Gastroesophageal sphincter (tissue), 4 donors: Measurements from ENCODE around the gene BICC1. TPM values are rescaled to one million over a fixed set of nuclear protein-coding genes. Genes with fewer than 3 reads are reported as not detected.

Experiments used
- ATAC-seq: fragments of 150-250 bp; one replicate; pipeline ENCODE4 v1.9.1; 2016; ENCODE audit warnings: mild to moderate bottlenecking, moderate library complexity
- H3K27ac ChIP-seq, 4 donors: fragments of 200-600 bp; sonication (generic) in 3 of 4; 1 replicate in 3 of 4; 2 replicates in 1 of 4; pipeline ENCODE4 v1.5.1; 2016 to 2019
- H3K27me3 ChIP-seq: fragments of 200-600 bp; sonication (generic); one replicate; pipeline ENCODE4 v1.5.1; 2019
- H3K36me3 ChIP-seq, 2 donors: fragments of 200-600 bp; sonication (generic); one replicate each; pipeline ENCODE4 v1.5.1; 2019; ENCODE audit warnings: control low read depth in 1 of 2
- H3K4me1 ChIP-seq, 3 donors: fragments of 200-600 bp; sonication (generic); 1 replicate in 2 of 3; 2 replicates in 1 of 3; pipeline ENCODE4 v1.5.1; 2016 to 2019; ENCODE audit warnings: control low read depth in 2 of 3
- H3K4me3 ChIP-seq, 2 donors: fragments of 200-600 bp; sonication (generic); one replicate each; pipeline ENCODE4 v1.5.1; 2019; ENCODE audit warnings: mild to moderate bottlenecking in 1 of 2, moderate library complexity in 1 of 2
- H3K9me3 ChIP-seq, 3 donors: fragments of 200-600 bp; sonication (generic); one replicate each; pipeline ENCODE4 v1.5.1; 2017 to 2019; ENCODE audit warnings: control low read depth in 2 of 3
- CTCF ChIP-seq, 4 experiments: fragments of 200-600 bp in 2 of 4; fragments of 450-650 bp in 2 of 4; sonication (generic) in 1 of 4; IDR thresholded peaks; one replicate each; pipeline ENCODE4 v1.5.1; 2017 to 2019; ENCODE audit warnings: antibody characterized with exemption in 4 of 4, mild to moderate bottlenecking in 2 of 4, moderate library complexity in 2 of 4
- EP300 ChIP-seq: sonication (generic); formaldehyde crosslinking; IDR thresholded peaks from one replicate; pipeline ENCODE4 v1.6.1; 2017; ENCODE audit warnings: antibody characterized with exemption, mild to moderate bottlenecking
- POLR2A ChIP-seq, 2 donors: fragments of 450-650 bp; IDR thresholded peaks; one replicate each; pipeline ENCODE4 v1.6.1; 2017; ENCODE audit warnings: antibody characterized with exemption in 2 of 2, mild to moderate bottlenecking in 2 of 2, moderate library complexity in 1 of 2
- POLR2AphosphoS5 ChIP-seq: sonication (generic); formaldehyde crosslinking; IDR thresholded peaks from one replicate; pipeline ENCODE4 v1.6.1; 2017; ENCODE audit warnings: antibody characterized with exemption
- WGBS, 2 donors: methylation state at CpG; one replicate each; pipeline ENCODE4 v1.1.5; 2018; ENCODE audit warnings: low coverage in 1 of 2; 5-methylcytosine and 5-hydroxymethylcytosine counted together
- total RNA-seq, 4 donors: library from RNA; depleted of rRNA; stranded (reverse); fragments of >200 nt; gene quantifications; one replicate each; pipeline ENCODE4 v1.1.0, GENCODE V29; 2016

BICC1 gene
- total RNA-seq, 4 donors from 2014 or later: 18.6 to 27.8 (median 22.5) TPM

- H3K4me1 ChIP-seq: no peaks in the 10 kb centered on the region
- H3K27ac ChIP-seq: no peak overlapping the region
- no peak overlapping the region for H3K4me3 ChIP-seq
- WGBS, 2 donors: 91 to 100% methylated on average over 1 of the region's 1 CpG
- H3K36me3 ChIP-seq: peaks cover 0 to 4% of the 10 kb centered on the region in 2 donors
- no peak for ATAC-seq
- TF ChIP-seq POLR2AphosphoS5 (no peak), POLR2A (IDR thresholded peaks at IDR 0.05) (no peak), EP300 (no peak), CTCF (IDR thresholded peaks at IDR 0.05) (no peak)
- H3K27me3 ChIP-seq: no peaks in the 10 kb centered on the region
- H3K9me3 ChIP-seq: no peaks in the 10 kb centered on the region
Measured at GRCh38 chr10:58820386-58820785, 307.7 kb downstream of the BICC1 start.

- H3K9me3 ChIP-seq: no peaks in the 10 kb centered on the region
- no peak overlapping the region for H3K4me3 ChIP-seq
- ATAC-seq: no peak
- H3K36me3 ChIP-seq: peaks cover 0 to 4% of the 10 kb centered on the region in 2 donors
- TF ChIP-seq POLR2AphosphoS5: no peak
- no peak for TF ChIP-seq POLR2A (IDR thresholded peaks at IDR 0.05)
- TF ChIP-seq CTCF (IDR thresholded peaks at IDR 0.05): no peak
- no peak for TF ChIP-seq EP300
- peak overlapping the region in 2 of 4 donors; percentile 2 to 16 for H3K27ac ChIP-seq
- no peaks in the 10 kb centered on the region for H3K27me3 ChIP-seq
- 53 to 65% methylated on average over 6 to 7 of the region's 7 CpGs for WGBS, 2 donors
- no peaks in the 10 kb centered on the region for H3K4me1 ChIP-seq
Measured at GRCh38 chr10:58820861-58821751, 308.4 kb downstream of the BICC1 start.

- no peak for ATAC-seq
- H3K27me3 ChIP-seq: no peaks in the 10 kb centered on the region
- no peaks in the 10 kb centered on the region for H3K9me3 ChIP-seq
- peak overlapping the region in 2 of 4 donors; percentile 2 to 16 for H3K27ac ChIP-seq
- no peaks in the 10 kb centered on the region for H3K4me1 ChIP-seq
- WGBS, 2 donors: 77 to 88% methylated on average over 1 of the region's 1 CpG
- TF ChIP-seq CTCF (IDR thresholded peaks at IDR 0.05) (no peak), POLR2AphosphoS5 (no peak), EP300 (no peak), POLR2A (IDR thresholded peaks at IDR 0.05) (no peak)
- H3K36me3 ChIP-seq: peaks cover 0 to 4% of the 10 kb centered on the region in 2 donors
- no peak overlapping the region for H3K4me3 ChIP-seq
Measured at GRCh38 chr10:58821752-58822056, 309.0 kb downstream of the BICC1 start.

GRCh38 chr10:58823983-58824382, 311.3 kb downstream of the BICC1 start:
- no peak for ATAC-seq
- WGBS, 2 donors: 100% methylated on average over 1 of the region's 1 CpG
- no peaks in the 10 kb centered on the region for H3K27me3 ChIP-seq

More at GRCh38 chr10:58823983-58824382, 311.3 kb downstream of the BICC1 start:
- Histone ChIP-seq H3K36me3 (peaks cover 0 to 7% of the 10 kb centered on the region in 2 donors), H3K9me3 (no peaks in the 10 kb centered on the region), H3K4me3 (no peak overlapping the region), H3K27ac (no peak overlapping the region), H3K4me1 (no peaks in the 10 kb centered on the region)
- no peak for TF ChIP-seq EP300
- no peak for TF ChIP-seq POLR2AphosphoS5
- no peak for TF ChIP-seq CTCF (IDR thresholded peaks at IDR 0.05)
- no peak for TF ChIP-seq POLR2A (IDR thresholded peaks at IDR 0.05)
